HUES6 (cell line): ENCODE results near the gene MORF4L1.

Experiments used
- H3K27ac ChIP-seq: 2 replicates; pipeline ENCODE4 v1.7.0; 2013; ENCODE audit warnings: low read depth, mild to moderate bottlenecking, low read length, inconsistent platforms
- H3K27me3 ChIP-seq: 2 replicates; pipeline ENCODE4 v1.6.1; 2013; ENCODE audit warnings: low read length; ENCODE audit not compliant: control insufficient read depth, insufficient read depth
- H3K36me3 ChIP-seq: 2 replicates; pipeline ENCODE4 v1.6.1; 2013; ENCODE audit warnings: low read length; ENCODE audit not compliant: control insufficient read depth, insufficient read depth
- H3K4me1 ChIP-seq: 2 replicates; pipeline ENCODE4 v1.6.1; 2013; ENCODE audit warnings: low read length; ENCODE audit not compliant: control insufficient read depth, insufficient read depth
- H3K4me3 ChIP-seq: 2 replicates; pipeline ENCODE4 v1.5.1; 2013; ENCODE audit warnings: low read depth, low read length
- H3K9ac ChIP-seq: one replicate; pipeline ENCODE4 v1.6.1; 2013; ENCODE audit warnings: mild to moderate bottlenecking, low read length
- H3K9me3 ChIP-seq: 2 replicates; pipeline ENCODE4 v1.6.1; 2013; ENCODE audit warnings: low read depth, low read length; ENCODE audit not compliant: control insufficient read depth, insufficient read depth

The MORF4L1 gene

GRCh38 chr15:78915341-78916087 lies 42.8 kb downstream of the MORF4L1 start:
- H3K4me1 ChIP-seq: no peaks in the 10 kb centered on the region
- H3K9ac ChIP-seq: no peak overlapping the region
- H3K27me3 ChIP-seq: no peaks in the 10 kb centered on the region
- H3K9me3 ChIP-seq: no peaks in the 10 kb centered on the region
- H3K4me3 ChIP-seq: no peak overlapping the region
- no peak overlapping the region for H3K27ac ChIP-seq
- peaks cover 51% of the 10 kb centered on the region for H3K36me3 ChIP-seq

GRCh38 chr15:78916088-78916487 lies 43.4 kb downstream of the MORF4L1 start:
- Histone ChIP-seq H3K9ac (no peak overlapping the region), H3K4me3 (no peak overlapping the region), H3K36me3 (peaks cover 48% of the 10 kb centered on the region), H3K9me3 (no peaks in the 10 kb centered on the region), H3K27ac (no peak overlapping the region), H3K27me3 (no peaks in the 10 kb centered on the region), H3K4me1 (no peaks in the 10 kb centered on the region)

GRCh38 chr15:78917888-78918287 lies 45.2 kb downstream of the MORF4L1 start:
- no peak overlapping the region for H3K4me3 ChIP-seq
- H3K4me1 ChIP-seq: no peaks in the 10 kb centered on the region
- peaks cover 59% of the 10 kb centered on the region for H3K36me3 ChIP-seq
- no peak overlapping the region for H3K9ac ChIP-seq
- no peak overlapping the region for H3K27ac ChIP-seq
- H3K9me3 ChIP-seq: no peaks in the 10 kb centered on the region
- H3K27me3 ChIP-seq: no peaks in the 10 kb centered on the region

- Histone ChIP-seq H3K4me1 (no peaks in the 10 kb centered on the region), H3K4me3 (no peak overlapping the region), H3K36me3 (peaks cover 58% of the 10 kb centered on the region), H3K27me3 (no peaks in the 10 kb centered on the region), H3K9me3 (no peaks in the 10 kb centered on the region), H3K9ac (no peak overlapping the region), H3K27ac (no peak overlapping the region)
Measured at GRCh38 chr15:78921517-78921916, 48.8 kb downstream of the MORF4L1 start.

GRCh38 chr15:78921940-78922339 lies 49.2 kb downstream of the MORF4L1 start:
- Histone ChIP-seq H3K4me1 (no peaks in the 10 kb centered on the region), H3K9me3 (no peaks in the 10 kb centered on the region), H3K4me3 (no peak overlapping the region), H3K27me3 (no peaks in the 10 kb centered on the region), H3K36me3 (peaks cover 62% of the 10 kb centered on the region), H3K9ac (no peak overlapping the region), H3K27ac (no peak overlapping the region)

GRCh38 chr15:78922527-78922926 lies 49.8 kb downstream of the MORF4L1 start:
- H3K27ac ChIP-seq: no peak overlapping the region
- no peak overlapping the region for H3K9ac ChIP-seq
- H3K27me3 ChIP-seq: no peaks in the 10 kb centered on the region
- no peak overlapping the region for H3K4me3 ChIP-seq
- H3K36me3 ChIP-seq: peaks cover 67% of the 10 kb centered on the region
- H3K9me3 ChIP-seq: no peaks in the 10 kb centered on the region
- no peaks in the 10 kb centered on the region for H3K4me1 ChIP-seq

GRCh38 chr15:78923015-78923414 lies 50.3 kb downstream of the MORF4L1 start:
- no peak overlapping the region for H3K4me3 ChIP-seq
- no peaks in the 10 kb centered on the region for H3K4me1 ChIP-seq
- H3K9ac ChIP-seq: no peak overlapping the region
- H3K36me3 ChIP-seq: peaks cover 68% of the 10 kb centered on the region
- no peak overlapping the region for H3K27ac ChIP-seq
- H3K9me3 ChIP-seq: no peaks in the 10 kb centered on the region
- H3K27me3 ChIP-seq: no peaks in the 10 kb centered on the region

GRCh38 chr15:78923480-78924360 lies 51.0 kb downstream of the MORF4L1 start:
- peaks cover 65% of the 10 kb centered on the region for H3K36me3 ChIP-seq

GRCh38 chr15:78925076-78925624 lies 52.5 kb downstream of the MORF4L1 start:
- Histone ChIP-seq H3K4me3 (no peak overlapping the region), H3K27me3 (no peaks in the 10 kb centered on the region), H3K9me3 (no peaks in the 10 kb centered on the region), H3K36me3 (peaks cover 56% of the 10 kb centered on the region), H3K9ac (no peak overlapping the region), H3K27ac (no peak overlapping the region), H3K4me1 (no peaks in the 10 kb centered on the region; the same call in 1 of the 2 replicates)

More at GRCh38 chr15:78923480-78924360, 51.0 kb downstream of the MORF4L1 start:
- Histone ChIP-seq H3K4me3 (no peak overlapping the region), H3K4me1 (no peaks in the 10 kb centered on the region), H3K27ac (no peak overlapping the region), H3K9me3 (no peaks in the 10 kb centered on the region), H3K27me3 (no peaks in the 10 kb centered on the region), H3K9ac (no peak overlapping the region)

- Histone ChIP-seq H3K4me3 (no peak overlapping the region), H3K9me3 (no peaks in the 10 kb centered on the region), H3K27me3 (no peaks in the 10 kb centered on the region), H3K4me1 (no peaks in the 10 kb centered on the region; the same call in 1 of the 2 replicates), H3K36me3 (peaks cover 51% of the 10 kb centered on the region), H3K9ac (no peak overlapping the region), H3K27ac (no peak overlapping the region)
Measured at GRCh38 chr15:78925956-78926743, 53.5 kb downstream of the MORF4L1 start.
